Skeletal muscle tissue (tissue), 4 donors: ENCODE data around the gene PROX1. TPM values are rescaled to one million over a fixed set of nuclear protein-coding genes. Genes with fewer than 3 reads are reported as not detected.
A peak's percentile ranks its signal among the peaks of the same experiment; 100 is the strongest.

Experiments
- H3K27ac ChIP-seq: one replicate; pipeline ENCODE4 v1.7.0; 2013; ENCODE audit warnings: mild to moderate bottlenecking, low read depth, low read length, inconsistent platforms
- H3K27me3 ChIP-seq, 3 donors: one replicate each; pipeline ENCODE4 v1.7.0; 2013; ENCODE audit warnings: low read length in 3 of 3; ENCODE audit not compliant: control insufficient read depth in 3 of 3, insufficient read depth in 3 of 3
- H3K36me3 ChIP-seq, 3 donors: one replicate each; pipeline ENCODE4 v1.7.0; 2013; ENCODE audit warnings: low read length in 3 of 3; ENCODE audit not compliant: control insufficient read depth in 3 of 3, insufficient read depth in 3 of 3
- H3K4me1 ChIP-seq, 3 donors: one replicate each; pipeline ENCODE4 v1.7.0; 2013; ENCODE audit warnings: low read length in 3 of 3, mild to moderate bottlenecking in 3 of 3; ENCODE audit not compliant: control insufficient read depth in 3 of 3, insufficient read depth in 3 of 3
- H3K4me3 ChIP-seq, 3 donors: one replicate each; pipeline ENCODE4 v1.7.0; 2013; ENCODE audit warnings: low read length in 3 of 3
- H3K9ac ChIP-seq, 3 donors: one replicate each; pipeline ENCODE4 v1.7.0; 2013; ENCODE audit warnings: low read length in 3 of 3, mild to moderate bottlenecking in 3 of 3, moderate library complexity in 2 of 3, low read depth in 1 of 3
- H3K9me3 ChIP-seq, 3 donors: one replicate each; pipeline ENCODE4 v1.7.0; 2013; ENCODE audit warnings: low read length in 3 of 3; ENCODE audit not compliant: control insufficient read depth in 3 of 3
- total RNA-seq: library from RNA; depleted of rRNA; stranded (reverse); fragments of >200 nt; gene quantifications from one replicate; pipeline ENCODE4 v1.2.3, GENCODE V29; 2014
- donor health status: Osteomylitis.

PROX1 gene
- total RNA-seq, 1 donor from 2014 or later, result 6.3 TPM

- Histone ChIP-seq H3K27me3 (peaks cover 19 to 37% (median 31%) of the 10 kb centered on the region in 3 donors), H3K36me3 (no peaks in the 10 kb centered on the region), H3K9ac (no peak overlapping the region)
These were observed 9.9 kb upstream of the PROX1 start for GRCh38 chr1:213977909-213978308.

GRCh38 chr1:213979751-213980586 is 7.8 kb upstream of the PROX1 start:
- Histone ChIP-seq H3K4me3 (no peak overlapping the region), H3K4me1 (peaks cover 9 to 12% (median 12%) of the 10 kb centered on the region in 3 donors), H3K36me3 (no peaks in the 10 kb centered on the region), H3K27me3 (peaks cover 39 to 55% (median 48%) of the 10 kb centered on the region in 3 donors), H3K27ac (no peak overlapping the region), H3K9me3 (no peaks in the 10 kb centered on the region), H3K9ac (no peak overlapping the region)

More at GRCh38 chr1:213977909-213978308, 9.9 kb upstream of the PROX1 start:
- Histone ChIP-seq H3K4me1 (peaks cover 0 to 6% (median 4%) of the 10 kb centered on the region in 3 donors), H3K4me3 (no peak overlapping the region), H3K9me3 (no peaks in the 10 kb centered on the region), H3K27ac (no peak overlapping the region)

- peaks cover 47 to 59% (median 56%) of the 10 kb centered on the region in 3 donors for H3K27me3 ChIP-seq
- H3K4me3 ChIP-seq, result no peak overlapping the region
- H3K9ac ChIP-seq, result no peak overlapping the region
- H3K4me1 ChIP-seq, result peaks cover 9 to 14% (median 12%) of the 10 kb centered on the region in 3 donors
- H3K36me3 ChIP-seq, result no peaks in the 10 kb centered on the region
- H3K9me3 ChIP-seq, result no peaks in the 10 kb centered on the region
- no peak overlapping the region for H3K27ac ChIP-seq
These were observed 6.9 kb upstream of the PROX1 start for GRCh38 chr1:213980906-213981305.

DNA sequence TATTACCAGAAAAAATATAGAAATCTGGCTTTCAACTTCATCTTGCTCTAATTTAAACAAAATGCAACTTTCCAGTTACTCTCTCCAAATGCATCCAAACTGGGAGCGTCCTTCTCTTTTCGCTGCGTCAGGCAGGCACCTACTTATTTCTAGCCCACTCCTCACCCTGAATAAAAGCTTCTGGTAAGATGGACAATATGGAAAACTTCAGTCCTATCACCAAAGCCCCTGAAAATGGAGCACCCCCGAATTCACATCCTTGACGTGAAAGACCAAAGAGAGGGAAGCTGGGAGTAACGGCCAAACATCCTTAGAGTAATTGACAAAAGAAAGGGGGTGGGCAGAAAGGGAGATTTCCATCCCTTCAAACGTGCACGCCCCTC is 5.5 kb upstream of the PROX1 start:
- peaks cover 49 to 61% (median 59%) of the 10 kb centered on the region in 3 donors for H3K27me3 ChIP-seq

GRCh38 chr1:213982672-213983492 is 4.9 kb upstream of the PROX1 start:
- Histone ChIP-seq H3K4me1 (peaks cover 12 to 14% (median 14%) of the 10 kb centered on the region in 3 donors), H3K36me3 (no peaks in the 10 kb centered on the region), H3K9me3 (no peaks in the 10 kb centered on the region), H3K27me3 (peaks cover 49 to 61% (median 55%) of the 10 kb centered on the region in 3 donors), H3K4me3 (peak overlapping the region; percentile 68 to 84 (median 70)), H3K9ac (peak overlapping the region in 2 of 3 donors; percentile 61 to 79), H3K27ac (no peak overlapping the region)

More for the DNA sequence above, 5.5 kb upstream of the PROX1 start:
- Histone ChIP-seq H3K9ac (peak overlapping the region in 1 of 3 donors; percentile 79), H3K4me3 (peak overlapping the region in 2 of 3 donors; percentile 68 to 84), H3K4me1 (peaks cover 12 to 14% (median 14%) of the 10 kb centered on the region in 3 donors), H3K36me3 (no peaks in the 10 kb centered on the region), H3K9me3 (no peaks in the 10 kb centered on the region), H3K27ac (no peak overlapping the region)

- H3K27me3 ChIP-seq, result peaks cover 49 to 57% (median 50%) of the 10 kb centered on the region in 3 donors
- H3K9me3 ChIP-seq, result no peaks in the 10 kb centered on the region
- H3K27ac ChIP-seq, result no peak overlapping the region
- peak overlapping the region in 2 of 3 donors; percentile 61 to 79 for H3K9ac ChIP-seq
- H3K36me3 ChIP-seq, result no peaks in the 10 kb centered on the region
- H3K4me1 ChIP-seq, result peaks cover 12 to 21% (median 14%) of the 10 kb centered on the region in 3 donors
- H3K4me3 ChIP-seq, result peak overlapping the region; percentile 68 to 84 (median 70)
These were observed 4.0 kb upstream of the PROX1 start for GRCh38 chr1:213983493-213984386.

DNA sequence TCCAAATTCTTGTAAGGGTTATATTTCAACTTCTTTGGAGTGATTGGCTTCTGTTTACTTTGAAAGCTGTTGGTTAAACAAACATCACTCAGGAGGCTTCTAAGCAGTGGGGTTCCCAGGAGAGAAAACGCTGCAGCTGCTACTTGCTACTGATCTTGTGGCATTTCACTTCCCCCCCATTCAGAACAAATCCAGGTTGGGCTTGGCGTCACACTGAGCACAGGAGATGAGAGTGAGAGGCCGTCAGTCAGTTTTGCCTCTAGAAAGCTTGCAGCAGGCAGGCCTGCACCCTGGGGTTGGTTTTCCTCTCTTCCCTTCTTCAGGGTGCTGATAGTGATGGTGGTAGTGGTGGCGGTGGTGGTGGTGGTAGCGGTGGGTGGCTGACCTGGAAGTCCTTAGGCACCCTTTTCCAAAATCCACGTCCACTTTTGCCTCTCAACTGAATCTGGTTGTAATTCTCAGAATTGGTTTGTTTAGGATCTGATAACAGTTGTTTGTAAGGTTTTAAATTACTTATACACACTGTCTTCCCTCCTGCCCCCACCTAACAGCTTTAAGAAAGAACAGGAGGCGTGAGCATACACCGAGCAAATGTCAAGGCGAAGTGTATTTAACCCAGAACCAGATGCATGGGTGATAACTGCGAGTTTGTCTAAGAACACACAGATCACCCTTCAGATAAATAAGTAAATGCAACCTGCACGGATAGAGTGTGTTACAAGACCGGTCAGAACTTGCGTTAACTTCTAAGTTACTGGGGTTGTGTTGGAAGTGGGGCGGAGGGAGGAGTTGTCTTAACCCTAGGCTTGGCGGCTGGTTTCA is 3.2 kb upstream of the PROX1 start:
- Histone ChIP-seq H3K4me3 (no peak overlapping the region), H3K4me1 (peaks cover 12 to 29% (median 19%) of the 10 kb centered on the region in 3 donors), H3K9me3 (no peaks in the 10 kb centered on the region), H3K9ac (no peak overlapping the region), H3K36me3 (no peaks in the 10 kb centered on the region), H3K27ac (no peak overlapping the region), H3K27me3 (peaks cover 46 to 50% (median 50%) of the 10 kb centered on the region in 3 donors)

DNA sequence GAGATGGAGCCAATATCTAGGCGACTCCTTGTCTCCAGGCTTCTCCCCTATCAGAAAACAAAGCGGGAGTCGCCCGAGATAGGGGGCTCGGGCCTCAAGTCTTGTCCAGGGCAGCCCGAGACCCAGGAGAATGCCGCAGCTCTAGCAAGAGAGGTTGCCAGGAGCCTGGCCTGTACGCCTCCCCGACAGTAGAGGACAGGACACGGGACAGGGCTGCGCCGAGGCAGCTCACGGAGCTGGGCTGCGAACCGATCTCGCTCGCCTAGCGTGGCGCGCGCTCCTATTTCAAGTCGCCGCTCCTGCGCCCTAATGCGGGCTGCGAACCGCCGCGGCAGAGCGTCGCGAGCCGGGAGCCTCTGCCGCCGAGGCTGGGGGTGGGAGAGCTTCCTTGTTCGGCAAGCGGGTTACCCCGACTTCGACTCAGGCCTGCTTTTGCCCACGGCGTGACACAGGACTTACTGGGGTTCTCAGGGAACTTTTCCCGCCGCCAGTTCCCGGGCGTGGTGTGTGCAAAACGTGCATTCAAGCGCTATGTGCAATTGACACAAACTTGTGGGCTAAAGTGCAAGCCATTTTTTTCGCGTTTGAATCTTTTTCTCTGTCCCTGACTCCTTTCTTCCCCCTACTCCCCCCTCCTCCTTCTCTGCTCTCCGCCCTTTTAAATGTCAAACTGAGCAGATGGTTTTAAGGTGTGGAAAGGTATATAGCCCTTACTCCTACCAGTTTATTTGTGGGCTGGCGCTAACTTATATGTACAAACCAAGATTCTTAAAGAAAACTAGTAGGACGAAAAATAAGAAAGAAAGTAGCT is 2.4 kb upstream of the PROX1 start:
- no peak overlapping the region for H3K4me3 ChIP-seq
- peaks cover 15 to 29% (median 26%) of the 10 kb centered on the region in 3 donors for H3K4me1 ChIP-seq
- no peaks in the 10 kb centered on the region for H3K36me3 ChIP-seq
- peaks cover 44 to 48% (median 46%) of the 10 kb centered on the region in 3 donors for H3K27me3 ChIP-seq
- H3K9me3 ChIP-seq, result no peaks in the 10 kb centered on the region
- H3K9ac ChIP-seq, result no peak overlapping the region
- H3K27ac ChIP-seq, result no peak overlapping the region
